Suprapubic skin (tissue), 4 donors: Measurements from ENCODE around the gene UBAP1L. TPM values are rescaled to one million over a fixed set of nuclear protein-coding genes. Genes with fewer than 3 reads are reported as not detected.

Experiments used
- DNase-seq, 2 donors: peaks; one replicate each; pipeline ENCODE4 v3.0.0-alpha.2; 2019; ENCODE audit warnings: low spot score in 2 of 2
- H3K27ac ChIP-seq: fragments of 200-600 bp; sonication (generic); one replicate; pipeline ENCODE4 v1.5.1; 2019
- H3K27me3 ChIP-seq: fragments of 200-600 bp; sonication (generic); one replicate; pipeline ENCODE4 v1.5.1; 2019
- H3K36me3 ChIP-seq: fragments of 200-600 bp; sonication (generic); one replicate; pipeline ENCODE4 v1.5.1; 2019
- H3K4me1 ChIP-seq: fragments of 200-600 bp; sonication (generic); one replicate; pipeline ENCODE4 v1.5.1; 2019
- H3K4me3 ChIP-seq: fragments of 200-600 bp; sonication (generic); one replicate; pipeline ENCODE4 v1.5.1; 2019; ENCODE audit warnings: mild to moderate bottlenecking
- H3K9me3 ChIP-seq: fragments of 200-600 bp; sonication (generic); one replicate; pipeline ENCODE4 v1.5.1; 2019
- CTCF ChIP-seq, 2 donors: fragments of 200-600 bp in 1 of 2; fragments of 450-650 bp in 1 of 2; sonication (generic) in 1 of 2; IDR thresholded peaks; one replicate each; pipeline ENCODE4 v1.5.1; 2016 to 2019; ENCODE audit warnings: antibody characterized with exemption in 2 of 2, mild to moderate bottlenecking in 1 of 2, moderate library complexity in 1 of 2
- EP300 ChIP-seq: sonication (generic); formaldehyde crosslinking; IDR thresholded peaks from one replicate; pipeline ENCODE4 v1.6.1; 2017; ENCODE audit warnings: antibody characterized with exemption
- POLR2A ChIP-seq, 2 donors: fragments of 450-650 bp; IDR thresholded peaks; one replicate each; pipeline ENCODE4 v1.6.1; 2017; ENCODE audit warnings: antibody characterized with exemption in 2 of 2, mild to moderate bottlenecking in 2 of 2, moderate library complexity in 2 of 2
- POLR2AphosphoS5 ChIP-seq, 3 donors: sonication (generic); formaldehyde crosslinking; IDR thresholded peaks; one replicate each; pipeline ENCODE4 v1.6.1; 2017; ENCODE audit warnings: antibody characterized with exemption in 3 of 3
- WGBS: methylation state at CpG from one replicate; pipeline ENCODE4 v1.1.5; 2018; 5-methylcytosine and 5-hydroxymethylcytosine counted together
- total RNA-seq, 4 donors: library from RNA; depleted of rRNA; stranded (reverse); fragments of >200 nt; gene quantifications; one replicate each; pipeline ENCODE4 v1.1.0, GENCODE V29; 2016

UBAP1L gene
- total RNA-seq, 4 donors from 2014 or later, result 2.3 to 21.4 (median 5.6) TPM

- TF ChIP-seq EP300 (no peak), POLR2A (IDR thresholded peaks at IDR 0.05) (no peak), CTCF (IDR thresholded peaks at IDR 0.05) (no peak), POLR2AphosphoS5 (IDR thresholded peaks at IDR 0.05) (no peak)
- peaks cover 11% of the 10 kb centered on the region for H3K4me1 ChIP-seq
- H3K27me3 ChIP-seq, result no peaks in the 10 kb centered on the region
- H3K4me3 ChIP-seq, result no peak overlapping the region
- H3K36me3 ChIP-seq, result no peaks in the 10 kb centered on the region
- H3K9me3 ChIP-seq, result no peaks in the 10 kb centered on the region
- H3K27ac ChIP-seq, result peak overlapping the region; percentile 2
- DNase-seq, result peak in 1 of 2 donors; percentile 29
- WGBS, result 94% methylated on average over 3 of the region's 3 CpGs
Observed at GRCh38 chr15:65059369-65059750, 55.6 kb downstream of the UBAP1L start.

DNA sequence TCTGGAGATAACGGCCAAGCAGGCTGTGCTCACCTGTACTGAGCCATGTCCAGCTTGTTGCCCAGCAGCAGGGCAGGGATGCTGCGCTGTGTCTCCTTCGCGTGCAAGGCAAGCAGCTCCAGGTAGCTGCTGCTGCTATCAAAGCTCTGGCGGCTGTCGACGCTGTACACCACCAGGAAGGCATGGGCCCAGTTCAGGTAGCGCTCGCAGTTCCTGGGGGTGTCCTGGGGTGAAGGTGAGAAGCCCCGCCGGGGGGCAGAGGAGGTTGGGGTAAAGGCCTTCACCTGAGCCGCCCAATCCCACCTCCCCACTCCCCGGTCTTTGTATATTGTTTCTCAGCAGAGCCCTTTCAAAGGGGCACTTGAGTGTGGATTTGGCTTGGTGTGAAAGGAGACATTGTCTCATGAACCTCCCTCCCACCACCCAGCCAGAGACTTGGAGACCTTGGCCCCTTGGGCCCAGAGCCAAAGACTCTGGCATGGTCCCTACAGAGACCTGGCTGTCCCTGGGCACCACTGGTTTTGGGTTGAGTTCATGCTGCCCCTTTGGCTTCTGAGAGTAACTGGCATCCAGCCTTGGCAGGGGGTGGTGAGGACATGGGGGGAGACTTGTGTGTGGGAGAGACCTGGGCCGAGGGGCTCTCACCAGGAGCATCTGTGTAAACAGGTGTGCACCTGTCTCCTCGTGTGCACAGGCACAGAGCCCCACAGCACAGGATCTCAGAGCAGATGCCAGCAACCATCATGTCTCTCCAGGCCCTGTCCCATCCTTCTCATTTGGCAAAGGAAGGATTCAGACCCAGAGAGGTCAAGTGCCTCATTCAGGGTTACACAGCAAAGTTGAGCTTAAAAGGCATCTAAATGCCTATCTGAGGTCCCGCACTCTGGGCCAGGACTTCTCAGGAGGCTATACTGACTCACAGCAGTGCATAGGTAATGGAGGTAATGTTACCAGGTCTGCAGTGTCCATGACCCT lies 56.3 kb downstream of the UBAP1L start:
- 88% methylated on average over 12 of the region's 16 CpGs for WGBS
- Histone ChIP-seq H3K27ac (no peak overlapping the region), H3K27me3 (no peaks in the 10 kb centered on the region), H3K9me3 (no peaks in the 10 kb centered on the region), H3K4me1 (peaks cover 13% of the 10 kb centered on the region), H3K36me3 (peaks cover 2% of the 10 kb centered on the region), H3K4me3 (no peak overlapping the region)
- peak in 1 of 2 donors; percentile 50 for DNase-seq
- TF ChIP-seq EP300 (no peak), POLR2AphosphoS5 (IDR thresholded peaks at IDR 0.05) (no peak), CTCF (IDR thresholded peaks at IDR 0.05) (no peak), POLR2A (IDR thresholded peaks at IDR 0.05) (no peak)

DNA sequence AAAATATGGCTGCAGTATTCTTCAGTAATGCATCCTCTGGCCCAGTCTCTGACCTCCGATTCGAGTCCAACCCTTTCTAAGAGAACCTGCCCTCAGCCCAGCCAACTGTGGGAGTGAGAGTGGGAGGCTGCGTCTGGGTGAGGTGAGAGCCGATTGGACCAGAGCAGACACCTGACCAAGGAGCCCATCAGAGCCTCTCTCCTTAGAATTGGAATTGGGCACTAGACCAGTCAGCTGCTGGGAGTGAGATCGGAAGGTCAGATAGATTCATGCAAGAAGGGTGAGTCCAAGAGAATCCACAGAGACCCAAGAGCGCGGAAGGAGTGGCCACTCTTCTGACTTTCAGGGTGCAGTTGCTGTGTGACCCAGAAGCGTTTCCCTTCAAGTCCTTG lies 57.5 kb downstream of the UBAP1L start:
- no peaks in the 10 kb centered on the region for H3K27me3 ChIP-seq
- peaks cover 13% of the 10 kb centered on the region for H3K4me1 ChIP-seq
- peaks cover 2% of the 10 kb centered on the region for H3K36me3 ChIP-seq
- TF ChIP-seq CTCF (IDR thresholded peaks at IDR 0.05) (no peak), POLR2AphosphoS5 (IDR thresholded peaks at IDR 0.05) (no peak), POLR2A (IDR thresholded peaks at IDR 0.05) (no peak), EP300 (no peak)
- no peak overlapping the region for H3K27ac ChIP-seq
- no peak overlapping the region for H3K4me3 ChIP-seq
- WGBS, result 92% methylated on average over 8 of the region's 8 CpGs
- no peaks in the 10 kb centered on the region for H3K9me3 ChIP-seq
- no peak for DNase-seq

GRCh38 chr15:65056868-65057548 lies 58.0 kb downstream of the UBAP1L start:
- Histone ChIP-seq H3K27me3 (no peaks in the 10 kb centered on the region), H3K4me1 (peaks cover 11% of the 10 kb centered on the region), H3K36me3 (peaks cover 2% of the 10 kb centered on the region), H3K9me3 (no peaks in the 10 kb centered on the region), H3K4me3 (no peak overlapping the region), H3K27ac (no peak overlapping the region)
- 76% methylated on average over 8 of the region's 8 CpGs for WGBS
- TF ChIP-seq EP300 (no peak), POLR2AphosphoS5 (IDR thresholded peaks at IDR 0.05) (no peak), POLR2A (IDR thresholded peaks at IDR 0.05) (no peak), CTCF (IDR thresholded peaks at IDR 0.05) (no peak)
- DNase-seq, result peak in 1 of 2 donors; percentile 39

DNA sequence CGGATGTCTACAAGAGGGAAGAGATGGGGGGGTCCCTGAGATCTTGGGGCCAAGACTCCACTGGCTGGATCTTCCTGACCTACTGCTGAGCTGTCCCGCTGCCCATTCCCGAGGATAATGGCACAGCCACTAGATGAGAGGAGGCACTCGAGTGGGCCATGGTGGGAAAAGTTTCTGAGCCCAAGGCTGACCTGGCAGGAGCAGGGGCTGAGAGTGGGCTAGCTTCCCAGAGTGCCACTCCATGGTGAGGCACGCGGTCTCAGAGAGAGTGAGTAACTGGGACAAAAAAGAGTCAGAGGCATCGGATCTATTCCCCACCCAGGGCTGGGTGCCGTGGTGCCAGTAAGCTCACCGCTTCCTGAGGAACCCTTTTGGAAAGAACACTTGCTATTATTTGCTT lies 58.9 kb downstream of the UBAP1L start:
- H3K27ac ChIP-seq, result no peak overlapping the region
- WGBS, result 80% methylated on average over 9 of the region's 9 CpGs
- no peak for DNase-seq
- H3K4me3 ChIP-seq, result no peak overlapping the region
- peaks cover 6% of the 10 kb centered on the region for H3K4me1 ChIP-seq
- no peaks in the 10 kb centered on the region for H3K9me3 ChIP-seq
- no peak for TF ChIP-seq POLR2A (IDR thresholded peaks at IDR 0.05)
- no peak for TF ChIP-seq CTCF (IDR thresholded peaks at IDR 0.05)
- TF ChIP-seq POLR2AphosphoS5 (IDR thresholded peaks at IDR 0.05), result no peak
- no peak for TF ChIP-seq EP300
- H3K27me3 ChIP-seq, result no peaks in the 10 kb centered on the region
- peaks cover 2% of the 10 kb centered on the region for H3K36me3 ChIP-seq
